ENCODE data around the gene VPS13D. TPM values are rescaled to one million over a fixed set of nuclear protein-coding genes. Genes with fewer than 3 reads are reported as not detected.

The VPS13D gene
- total and polyA plus RNA-seq, 2 of the 4 experiments (the other 2 are of a cell fraction) = 9.0 to 16.3 TPM

Small RNA genes within 50 kb of the gene (microRNA-seq; reads per million reads assigned to microRNA genes)
- 0 to 0.37 reads per million in 2 experiments for gene MIR4632 (ENCODE audit: insufficient read depth in 1 of 2, insufficient read length in 1 of 2, unreplicated experiment in 1 of 2)
- not detected for gene RF00156 (ENCODE audit: insufficient read depth, insufficient read length)
- gene SNORA59A (ENCODE audit: insufficient read depth, insufficient read length) = not detected

Small RNA genes within 50 kb of the gene (small RNA-seq; reads per million reads assigned to genes)
- gene MIR4632 (0 reads per million in 5 experiments), gene RF00156 (0 to 0.18 (median 0) reads per million in 5 experiments), gene SNORA59A (0 reads per million in 5 experiments)

Other genes with a start within 250 kb of the VPS13D start
- gene MFN2, start 249.6 kb upstream of the VPS13D start, total RNA-seq (2012; rRNA removed) = 76.4 and 84.2 TPM in 2 replicates
- gene MFN2, start 249.6 kb upstream of the VPS13D start, polyA plus RNA-seq (2012; rRNA removed) = 51.6 and 52.8 TPM in 2 replicates
- 12.2 and 14.2 TPM in 2 replicates for gene MIIP, start 210.5 kb upstream of the VPS13D start, total RNA-seq (2012; rRNA removed)
- 23.7 and 28.7 TPM in 2 replicates for gene MIIP, start 210.5 kb upstream of the VPS13D start, polyA plus RNA-seq (2012; rRNA removed)
- gene TNFRSF8, start 166.7 kb upstream of the VPS13D start, total RNA-seq (2012; rRNA removed) = under 0.01 TPM in 2 replicates
- gene TNFRSF8, start 166.7 kb upstream of the VPS13D start, polyA plus RNA-seq (2012; rRNA removed) = 0.31 and 0.37 TPM in 2 replicates
- gene TNFRSF1B, start 63.0 kb upstream of the VPS13D start, total RNA-seq (2012; rRNA removed) = 4.3 and 5.0 TPM in 2 replicates
- gene TNFRSF1B, start 63.0 kb upstream of the VPS13D start, polyA plus RNA-seq (2012; rRNA removed) = 8.6 and 8.9 TPM in 2 replicates